ENCODE results near the gene ELOVL6. TPM values are rescaled to one million over a fixed set of nuclear protein-coding genes. Genes with fewer than 3 reads are reported as not detected.
A peak's percentile ranks its signal among the peaks of the same experiment; 100 is the strongest.

ELOVL6 gene
- total and polyA plus RNA-seq, 9 of the 15 experiments (the other 6 are each of a cell fraction or from before 2014, with no cell fraction given), result 18.3 to 82.6 (median 46.0) TPM

DNA sequence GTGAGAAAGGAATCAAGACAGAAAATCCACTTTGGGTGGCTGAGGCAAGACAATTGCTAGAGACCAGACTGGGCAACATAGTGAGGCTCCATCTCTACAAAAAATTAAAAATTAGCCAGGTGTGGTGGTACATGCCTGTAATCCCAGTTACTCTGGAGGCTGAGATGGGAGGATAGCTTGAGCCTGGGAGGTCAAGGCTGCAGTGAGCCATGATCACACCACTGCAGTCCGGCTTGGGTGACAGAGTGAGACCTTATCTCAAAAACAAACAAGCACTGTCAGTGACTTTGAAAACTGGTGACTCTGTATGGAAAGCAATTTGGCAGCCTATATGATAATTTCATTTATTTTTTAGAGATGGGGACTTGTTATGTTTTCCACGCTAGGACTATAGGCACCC is 2.3 kb upstream of the ELOVL6 start (continued):
- no peak for TF ChIP-seq WHSC1 (IDR thresholded peaks at IDR 0.05; ENCODE audit: low read length)
- TF ChIP-seq ZSCAN29 (IDR thresholded peaks at IDR 0.05), result no peak
- no peak for TF ChIP-seq ZNF695 (CRISPR knock-in tag; IDR thresholded peaks at IDR 0.05)
- TF ChIP-seq MECOM (CRISPR knock-in tag; IDR thresholded peaks at IDR 0.05), result no peak
- TF ChIP-seq, protein P1, sequence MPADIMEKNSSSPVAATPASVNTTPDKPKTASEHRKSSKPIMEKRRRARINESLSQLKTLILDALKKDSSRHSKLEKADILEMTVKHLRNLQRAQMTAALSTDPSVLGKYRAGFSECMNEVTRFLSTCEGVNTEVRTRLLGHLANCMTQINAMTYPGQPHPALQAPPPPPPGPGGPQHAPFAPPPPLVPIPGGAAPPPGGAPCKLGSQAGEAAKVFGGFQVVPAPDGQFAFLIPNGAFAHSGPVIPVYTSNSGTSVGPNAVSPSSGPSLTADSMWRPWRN (IDR thresholded peaks at IDR 0.05; ENCODE audit: low read depth), result no peak
- TF ChIP-seq KDM4B (IDR thresholded peaks at IDR 0.05; ENCODE audit: borderline replicate concordance in 2 of 2, low read depth in 1 of 2), result no peak
- TF ChIP-seq GABPA (tag; conservative IDR thresholded peaks at IDR 0.05; ENCODE audit: low read depth), result no peak
- no peak for TF ChIP-seq HNRNPLL (IDR thresholded peaks at IDR 0.05; ENCODE audit: low read depth, low read length, poor library complexity, severe bottlenecking)
- no peak for TF ChIP-seq ZFX (CRISPR knock-in tag; IDR thresholded peaks at IDR 0.05)
- TF ChIP-seq, protein P2, sequence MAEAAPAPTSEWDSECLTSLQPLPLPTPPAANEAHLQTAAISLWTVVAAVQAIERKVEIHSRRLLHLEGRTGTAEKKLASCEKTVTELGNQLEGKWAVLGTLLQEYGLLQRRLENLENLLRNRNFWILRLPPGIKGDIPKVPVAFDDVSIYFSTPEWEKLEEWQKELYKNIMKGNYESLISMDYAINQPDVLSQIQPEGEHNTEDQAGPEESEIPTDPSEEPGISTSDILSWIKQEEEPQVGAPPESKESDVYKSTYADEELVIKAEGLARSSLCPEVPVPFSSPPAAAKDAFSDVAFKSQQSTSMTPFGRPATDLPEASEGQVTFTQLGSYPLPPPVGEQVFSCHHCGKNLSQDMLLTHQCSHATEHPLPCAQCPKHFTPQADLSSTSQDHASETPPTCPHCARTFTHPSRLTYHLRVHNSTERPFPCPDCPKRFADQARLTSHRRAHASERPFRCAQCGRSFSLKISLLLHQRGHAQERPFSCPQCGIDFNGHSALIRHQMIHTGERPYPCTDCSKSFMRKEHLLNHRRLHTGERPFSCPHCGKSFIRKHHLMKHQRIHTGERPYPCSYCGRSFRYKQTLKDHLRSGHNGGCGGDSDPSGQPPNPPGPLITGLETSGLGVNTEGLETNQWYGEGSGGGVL (CRISPR knock-in tag; IDR thresholded peaks at IDR 0.05), result no peak
- TF ChIP-seq KAT8 (IDR thresholded peaks at IDR 0.05; ENCODE audit: low read depth), result no peak
- no peak for TF ChIP-seq FOXJ3 (CRISPR knock-in tag; IDR thresholded peaks at IDR 0.05)
- no peak for TF ChIP-seq ZNF347 (CRISPR knock-in tag; IDR thresholded peaks at IDR 0.05; ENCODE audit: low read depth)
- TF ChIP-seq PTBP1 (IDR thresholded peaks at IDR 0.05; ENCODE audit: low read depth, low read length), result no peak
- no peak for TF ChIP-seq TEAD2 (tag; IDR thresholded peaks at IDR 0.05)
- no peak for TF ChIP-seq TGIF2 (CRISPR knock-in tag; IDR thresholded peaks at IDR 0.05)
- TF ChIP-seq MYBL2 (IDR thresholded peaks at IDR 0.05; ENCODE audit: low read depth), result no peak; the same call in 1 of the 2 replicates
- TF ChIP-seq MYBL2 (CRISPR knock-in tag; IDR thresholded peaks at IDR 0.05; ENCODE audit: borderline replicate concordance), result no peak
- TF ChIP-seq BHLHE40 (IDR thresholded peaks at IDR 0.05; ENCODE audit: low read length), result no peak
- TF ChIP-seq FOXA3 (CRISPR knock-in tag; conservative IDR thresholded peaks at IDR 0.05 in 1 of 2, IDR thresholded peaks at IDR 0.05 in 1 of 2), result peak; percentile 91
- no peak for TF ChIP-seq CCNT2 (IDR thresholded peaks at IDR 0.05; ENCODE audit: borderline replicate concordance, extremely low read depth, insufficient read length, low read depth, low read length)
- TF ChIP-seq, protein P3, sequence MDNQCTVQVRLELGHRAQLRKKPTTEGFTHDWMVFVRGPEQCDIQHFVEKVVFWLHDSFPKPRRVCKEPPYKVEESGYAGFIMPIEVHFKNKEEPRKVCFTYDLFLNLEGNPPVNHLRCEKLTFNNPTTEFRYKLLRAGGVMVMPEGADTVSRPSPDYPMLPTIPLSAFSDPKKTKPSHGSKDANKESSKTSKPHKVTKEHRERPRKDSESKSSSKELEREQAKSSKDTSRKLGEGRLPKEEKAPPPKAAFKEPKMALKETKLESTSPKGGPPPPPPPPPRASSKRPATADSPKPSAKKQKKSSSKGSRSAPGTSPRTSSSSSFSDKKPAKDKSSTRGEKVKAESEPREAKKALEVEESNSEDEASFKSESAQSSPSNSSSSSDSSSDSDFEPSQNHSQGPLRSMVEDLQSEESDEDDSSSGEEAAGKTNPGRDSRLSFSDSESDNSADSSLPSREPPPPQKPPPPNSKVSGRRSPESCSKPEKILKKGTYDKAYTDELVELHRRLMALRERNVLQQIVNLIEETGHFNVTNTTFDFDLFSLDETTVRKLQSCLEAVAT (IDR thresholded peaks at IDR 0.05), result no peak
- TF ChIP-seq SMARCA5 (IDR thresholded peaks at IDR 0.05), result peak; percentile 46; the same call in 1 of the 2 replicates
- TF ChIP-seq ZFP1 (CRISPR knock-in tag; IDR thresholded peaks at IDR 0.05), result no peak
- TF ChIP-seq KDM5B (IDR thresholded peaks at IDR 0.05; ENCODE audit: insufficient replicate concordance, low read depth, low read length), result no peak
- TF ChIP-seq, protein P4, sequence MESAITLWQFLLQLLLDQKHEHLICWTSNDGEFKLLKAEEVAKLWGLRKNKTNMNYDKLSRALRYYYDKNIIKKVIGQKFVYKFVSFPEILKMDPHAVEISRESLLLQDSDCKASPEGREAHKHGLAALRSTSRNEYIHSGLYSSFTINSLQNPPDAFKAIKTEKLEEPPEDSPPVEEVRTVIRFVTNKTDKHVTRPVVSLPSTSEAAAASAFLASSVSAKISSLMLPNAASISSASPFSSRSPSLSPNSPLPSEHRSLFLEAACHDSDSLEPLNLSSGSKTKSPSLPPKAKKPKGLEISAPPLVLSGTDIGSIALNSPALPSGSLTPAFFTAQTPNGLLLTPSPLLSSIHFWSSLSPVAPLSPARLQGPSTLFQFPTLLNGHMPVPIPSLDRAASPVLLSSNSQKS (CRISPR knock-in tag; IDR thresholded peaks at IDR 0.05), result no peak
- no peak for TF ChIP-seq SMAD1 (IDR thresholded peaks at IDR 0.05; ENCODE audit: low read depth, low read length, partially characterized antibody)
